Posterior vena cava (tissue), 2 donors: ENCODE measurements around the gene PTMA. TPM values are rescaled to one million over a fixed set of nuclear protein-coding genes. Genes with fewer than 3 reads are reported as not detected.

Experiments
- DNase-seq: peaks from one replicate; pipeline ENCODE4 v3.0.0-alpha.2; 2020; ENCODE audit warnings: low spot score
- intact Hi-C, 2 donors: fragments of 100-400 bp; cut with DNase I; formaldehyde crosslinking; loops; one replicate each; pipeline versions ENCODE4 v1.14.1 to v1.14.2; 2022 to 2023
- total RNA-seq, 2 donors: library from RNA; stranded (reverse); fragmentation: NEBNext Ultra II Directional; extraction: Animal tissue kit (Norgen Biotek cat#: 25700); gene quantifications; one replicate each; pipeline ENCODE4 v1.2.1, GENCODE V29; 2021
- donor health status: DM: yes; HTN: yes; CAD: no.
- donor health status: DM: yes; HTN: yes; CAD: no.

PTMA gene
- total RNA-seq, 2 donors from 2014 or later: 772 to 863 TPM

DNA sequence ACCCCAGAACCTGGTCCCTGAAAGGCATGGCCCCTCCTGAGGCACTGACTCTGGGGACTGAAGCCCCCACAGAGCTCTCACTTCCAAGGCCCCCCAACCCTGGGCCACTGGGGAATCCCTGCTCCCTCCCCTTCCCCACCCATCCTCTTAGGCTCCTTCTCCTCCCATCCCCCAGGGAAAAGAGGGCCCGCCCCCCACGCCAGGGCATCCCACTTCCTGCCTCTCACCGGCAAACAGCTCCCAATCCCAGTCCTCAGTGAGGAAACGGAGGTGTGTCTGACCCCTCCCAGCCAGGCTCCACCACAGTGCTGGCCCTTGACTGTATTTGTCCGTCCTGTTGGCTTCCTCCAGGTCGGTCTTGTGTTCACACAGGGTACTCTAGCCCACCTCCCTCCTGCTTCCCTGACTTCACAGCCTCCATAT, 35.0 kb upstream of the PTMA start:
- intact Hi-C loops: no loop called here
- DNase-seq: no peak

DNA sequence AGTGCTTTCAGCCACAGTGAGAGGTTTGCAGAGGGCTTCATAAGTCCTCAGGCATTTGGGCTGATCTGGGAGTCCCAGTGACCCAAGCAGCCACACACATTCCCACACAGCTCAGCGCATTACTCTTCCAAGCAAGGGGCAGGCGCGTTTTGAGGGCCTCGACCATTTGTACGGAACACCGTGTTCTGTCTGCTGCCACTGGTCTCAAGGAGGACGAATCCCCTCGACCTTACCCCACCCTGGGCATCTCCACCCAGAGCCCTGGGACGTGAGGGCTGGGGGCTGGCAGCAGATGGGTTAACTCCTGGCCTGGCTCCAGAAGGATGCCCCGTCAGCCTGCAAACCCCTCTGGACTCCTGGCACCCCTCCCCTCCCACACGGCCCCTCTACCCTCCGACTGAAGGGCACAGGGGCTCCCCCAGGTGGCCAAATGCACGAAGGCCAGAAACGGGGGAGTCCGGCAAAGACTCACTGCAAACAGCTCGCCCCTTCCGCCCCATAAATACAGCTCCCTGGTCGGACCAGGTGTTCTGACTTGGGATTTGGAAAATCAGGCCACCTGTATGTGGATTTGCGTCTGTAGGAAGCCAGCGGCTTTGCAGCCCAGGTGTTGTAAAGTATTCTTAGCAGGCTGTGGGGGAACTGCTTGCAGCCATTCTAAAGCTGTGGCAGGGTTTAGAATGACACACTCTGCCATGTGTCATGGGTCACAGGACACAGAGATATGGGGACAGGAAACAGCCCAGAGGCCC, 33.6 kb upstream of the PTMA start:
- peak; percentile 91 for DNase-seq
- intact Hi-C loops: loop anchor here in 1 of 2 donors (2.0 kb wide), 1 partner anchor 62 kb away; no protein-coding TSS in a partner anchor

DNA sequence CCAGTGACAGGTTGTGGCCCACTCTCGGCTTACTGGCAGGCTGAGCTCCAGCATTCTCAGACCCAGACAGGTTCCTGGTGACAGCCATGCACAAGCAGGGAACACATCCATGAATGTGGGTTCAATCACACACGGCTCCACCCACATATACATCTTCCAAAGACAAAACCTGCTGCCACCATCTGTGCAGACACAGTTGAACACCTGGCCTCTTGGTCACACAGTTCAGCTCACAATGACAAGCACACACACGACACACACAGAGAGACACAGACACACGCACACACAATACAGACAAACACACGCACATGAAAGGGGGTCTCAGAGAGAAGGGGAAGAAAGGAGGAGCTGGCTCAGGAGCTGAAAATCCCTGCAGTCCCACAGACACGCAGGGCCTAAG, 32.1 kb upstream of the PTMA start:
- DNase-seq: no peak
- intact Hi-C loops: loop anchor here (2.0 kb wide), 2 partner anchors 41 to 59 kb away; no protein-coding TSS in a partner anchor

DNA sequence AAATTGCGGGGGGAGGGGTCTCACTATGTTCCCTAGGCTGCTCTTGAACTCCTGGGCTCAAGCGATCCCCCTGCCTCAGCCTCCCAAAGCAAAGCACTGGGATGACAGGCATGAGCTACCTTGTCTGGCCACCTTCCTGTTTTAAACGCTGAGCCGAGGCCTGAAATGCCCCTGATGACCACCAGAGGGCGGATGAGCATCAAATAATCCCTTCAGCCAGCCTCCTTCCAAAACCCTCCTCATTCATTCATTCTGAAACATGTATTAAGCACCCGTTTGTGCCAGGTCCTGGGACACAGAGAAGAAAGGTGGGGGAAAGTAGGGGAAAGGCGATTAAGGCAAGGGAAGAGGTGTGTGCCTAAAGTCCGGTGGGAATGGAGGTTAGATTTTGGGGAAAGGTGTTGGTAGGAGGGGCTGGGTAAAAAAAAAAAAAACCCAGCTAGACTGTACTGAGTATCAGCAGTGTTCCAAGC, 30.7 kb upstream of the PTMA start:
- intact Hi-C loops: loop anchor here (1.0 to 2.0 kb wide), 4 partner anchors 34 to 61 kb away; no protein-coding TSS in a partner anchor
- peak; percentile 94 for DNase-seq

DNA sequence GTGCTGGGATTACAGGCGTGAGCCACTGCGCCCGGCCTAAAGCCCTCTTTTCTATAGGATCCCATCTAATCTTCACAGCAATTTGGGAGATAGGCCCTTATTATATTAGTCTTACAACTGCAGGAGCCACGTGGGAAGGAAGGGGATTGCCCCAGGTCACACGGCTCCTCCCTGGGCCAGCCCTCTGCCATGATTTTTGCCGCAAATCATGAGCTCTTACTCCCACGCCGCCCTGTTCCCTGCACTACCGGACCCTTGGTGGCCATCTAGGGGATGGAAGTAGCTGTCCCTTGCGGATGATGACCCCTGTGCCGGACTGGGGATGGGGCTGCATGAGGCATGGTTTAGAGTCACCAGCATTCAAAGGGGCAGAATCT, 28.4 kb upstream of the PTMA start:
- DNase-seq: no peak
- intact Hi-C loops: loop anchor here in 1 of 2 donors (2.0 kb wide), 1 partner anchor 35 kb away; no protein-coding TSS in a partner anchor

DNA sequence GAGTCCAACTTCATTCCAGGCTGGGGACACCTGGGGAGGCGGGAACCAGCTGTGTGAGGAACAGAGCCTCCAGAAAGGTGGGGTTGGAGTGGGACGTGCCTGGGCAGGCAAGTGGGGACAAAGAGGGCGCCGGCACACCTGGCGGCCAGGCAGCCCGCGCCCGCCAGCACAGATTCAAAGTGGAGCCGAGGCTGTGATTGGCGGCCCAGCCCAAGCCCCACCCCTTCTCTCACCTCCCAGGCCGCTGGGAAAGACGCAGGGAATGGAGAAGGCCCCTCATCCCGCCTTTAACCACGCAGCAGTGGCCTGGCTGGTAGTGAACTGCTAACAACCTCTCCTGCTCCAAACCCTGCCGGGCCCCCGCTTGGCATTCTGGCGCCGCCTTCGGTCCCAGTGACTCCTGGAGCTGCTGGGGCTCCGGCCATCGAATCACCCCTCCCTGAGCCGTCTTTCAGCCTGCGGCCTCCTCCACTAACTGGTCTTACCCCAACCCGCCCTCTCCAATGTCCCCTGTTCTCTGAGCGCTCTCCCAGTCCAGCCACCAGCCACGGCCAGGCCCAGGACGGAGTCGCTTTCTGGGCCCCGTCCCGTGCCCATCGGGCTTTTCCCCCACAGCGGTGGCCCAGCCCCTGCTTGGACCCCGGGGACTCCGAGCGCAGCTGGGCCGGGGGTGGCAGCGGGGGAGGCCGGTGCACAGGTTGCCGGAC, 27.9 kb upstream of the PTMA start:
- DNase-seq: no peak
- intact Hi-C loops: no loop called here

DNA sequence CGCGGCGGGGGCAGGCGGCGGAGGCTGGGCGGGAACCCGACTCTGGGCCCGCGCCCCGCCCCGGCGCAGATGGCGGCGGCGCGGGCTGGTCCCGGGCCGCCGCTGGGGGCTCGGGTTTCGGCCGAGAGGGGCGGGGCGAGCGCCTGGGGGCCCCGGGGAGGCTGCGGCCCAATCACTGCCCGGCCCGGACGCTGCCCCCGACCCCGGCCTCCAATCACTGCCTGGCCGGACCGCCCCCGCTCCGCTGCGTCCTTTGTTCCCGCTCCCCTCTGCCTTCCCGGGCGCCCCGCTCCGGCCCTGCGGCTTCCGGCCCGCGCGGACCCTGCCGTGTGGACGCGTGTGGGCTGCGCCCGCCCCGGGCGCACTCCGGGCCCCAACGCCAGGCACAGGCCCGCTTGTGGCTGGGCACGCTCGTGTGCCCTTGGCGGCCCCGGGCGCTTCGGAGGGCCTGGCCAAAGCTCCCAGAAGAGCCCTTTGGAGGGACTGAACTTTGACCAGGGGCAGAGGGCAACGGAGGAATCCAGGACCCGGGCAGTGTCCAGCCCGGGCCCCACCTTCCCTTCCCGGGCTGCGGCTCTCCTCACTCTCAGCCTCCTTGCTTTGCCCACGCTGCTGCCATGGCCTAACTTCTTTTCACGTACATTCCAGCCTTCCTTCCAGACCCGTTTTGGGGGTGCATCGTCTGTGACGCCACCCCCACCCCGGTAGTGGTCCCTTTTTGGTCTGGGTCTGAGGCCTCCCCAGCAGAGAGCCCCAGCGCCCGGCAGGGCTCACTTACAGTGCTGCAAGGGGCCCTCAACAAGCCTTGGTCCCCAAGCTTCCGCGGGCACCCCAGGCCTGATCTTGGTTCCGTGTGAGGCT, 27.1 kb upstream of the PTMA start:
- intact Hi-C loops: no loop called here
- peak; percentile 93 for DNase-seq

DNA sequence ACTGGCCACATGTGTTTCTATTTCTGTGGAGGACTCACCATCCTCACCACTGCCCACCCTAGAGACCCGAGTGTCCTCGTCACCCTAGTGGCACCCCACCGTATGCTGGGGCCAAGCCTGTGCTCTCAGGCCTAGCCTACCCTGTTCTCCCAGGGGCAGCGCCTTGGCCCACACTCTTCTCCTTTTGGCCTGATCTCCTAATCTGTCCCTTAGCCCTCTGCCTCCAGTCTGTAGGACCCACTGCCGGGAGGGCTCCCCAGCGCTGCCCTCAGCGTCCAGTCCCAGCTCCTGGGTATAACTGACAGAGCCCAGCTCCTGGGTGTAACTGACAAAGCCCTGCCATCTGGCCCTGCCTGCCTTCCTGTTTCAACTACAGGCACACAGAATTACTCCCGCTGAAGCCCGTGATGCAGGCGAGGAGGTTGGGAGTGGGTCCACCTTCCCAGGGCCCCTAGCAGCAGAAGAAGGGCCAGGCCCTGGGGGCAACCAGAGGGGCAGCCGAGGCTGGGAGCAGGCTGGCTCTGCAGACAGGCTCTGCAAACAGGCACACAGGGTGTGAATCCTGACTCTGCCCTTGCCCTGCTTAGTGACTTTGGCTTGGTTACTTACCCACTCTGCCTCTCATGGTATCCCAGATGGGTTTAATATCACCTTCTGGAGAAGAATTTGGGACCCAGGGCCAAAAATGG, 25.6 kb upstream of the PTMA start:
- intact Hi-C loops: no loop called here
- no peak for DNase-seq

DNA sequence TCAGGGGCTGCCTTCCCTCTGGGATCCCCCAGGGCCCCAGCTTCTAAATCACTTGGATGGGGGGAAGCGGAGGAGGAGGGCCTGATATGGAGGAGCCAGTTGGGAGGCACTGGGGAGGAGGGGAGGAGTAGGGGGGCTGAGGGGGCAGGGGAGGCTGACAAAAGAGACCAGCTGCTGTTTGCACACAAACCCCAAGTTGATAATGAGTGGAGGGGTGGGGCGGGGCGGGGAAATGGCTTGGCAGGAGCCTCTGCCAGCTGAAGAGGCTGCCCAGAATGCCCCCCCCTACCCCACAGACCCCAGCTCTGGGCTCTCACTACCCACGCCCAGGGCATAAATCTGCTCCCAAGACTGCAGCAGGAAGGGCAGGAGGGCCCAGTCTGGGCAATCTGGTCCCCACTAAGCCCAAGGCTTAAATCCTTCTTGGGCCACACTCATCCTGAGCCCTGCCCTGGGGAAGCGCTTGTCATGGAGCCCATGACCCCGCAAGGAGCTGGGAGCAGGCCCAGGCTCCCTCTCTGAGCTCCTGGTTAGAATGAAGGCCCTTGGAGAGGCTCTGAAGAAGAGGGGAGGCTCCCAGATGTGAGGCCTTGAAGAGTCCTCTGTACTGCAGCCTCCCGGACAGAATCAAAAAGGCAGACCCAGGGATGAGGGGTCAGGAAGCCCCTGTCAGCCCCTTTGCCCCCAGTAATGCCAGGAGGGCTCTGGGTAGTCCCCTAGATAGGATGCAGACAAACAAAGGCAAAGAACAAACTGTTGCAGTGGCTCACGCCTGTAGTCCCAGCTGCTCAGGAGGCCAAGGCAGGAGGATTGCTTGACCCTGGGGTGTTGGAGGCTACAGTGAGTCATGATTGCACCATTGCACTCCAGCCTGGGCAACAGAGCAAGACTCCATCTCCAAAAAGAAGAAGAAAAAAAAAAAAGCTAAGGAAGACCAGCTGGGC, 24.8 kb upstream of the PTMA start:
- no peak for DNase-seq
- intact Hi-C loops: no loop called here

DNA sequence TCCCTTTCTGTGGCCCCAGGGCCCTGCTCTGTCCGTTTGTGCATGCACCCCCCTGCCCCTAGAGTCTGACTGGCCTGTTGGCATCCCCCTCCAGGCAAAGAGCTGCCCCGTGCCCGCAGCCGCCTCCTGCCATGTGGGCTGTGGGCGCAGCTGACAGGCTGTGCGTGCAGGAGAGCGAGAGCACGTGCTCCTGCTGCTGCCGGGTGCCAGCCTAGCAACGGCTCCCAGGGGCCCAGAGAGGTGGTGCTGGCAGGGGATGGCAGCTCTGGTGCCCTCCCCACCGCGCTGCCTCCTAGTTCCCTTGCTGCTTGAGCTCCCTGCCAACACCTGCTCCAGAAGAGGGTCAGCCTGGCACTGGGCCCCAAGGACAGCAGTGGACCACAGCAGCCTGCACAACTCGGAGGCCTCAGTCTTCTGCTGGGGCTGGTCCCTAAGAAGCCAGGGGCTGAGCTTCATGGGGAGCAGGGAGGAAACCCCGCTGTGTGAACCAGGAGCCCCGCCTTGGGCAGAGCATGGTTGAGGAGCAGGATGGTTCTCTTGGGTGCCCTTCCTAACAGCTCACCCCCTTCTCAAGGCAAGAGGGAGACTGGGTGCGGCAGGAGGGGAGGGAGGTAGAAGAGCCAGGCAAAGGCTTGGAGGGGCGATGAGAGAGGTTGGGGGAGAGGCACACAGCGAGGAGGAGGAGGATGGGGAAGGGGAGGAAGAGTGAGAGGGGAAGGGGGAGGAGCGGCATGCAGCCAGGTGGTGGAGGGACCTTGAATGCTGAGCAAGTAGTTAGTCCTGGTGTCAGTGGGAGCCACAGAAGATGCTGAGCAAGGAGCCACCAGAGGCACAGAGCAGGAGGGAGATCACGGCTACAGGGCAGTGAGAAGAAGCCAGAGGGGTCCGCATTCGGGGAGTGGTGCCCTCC, 23.8 kb upstream of the PTMA start:
- intact Hi-C loops: no loop called here

DNA sequence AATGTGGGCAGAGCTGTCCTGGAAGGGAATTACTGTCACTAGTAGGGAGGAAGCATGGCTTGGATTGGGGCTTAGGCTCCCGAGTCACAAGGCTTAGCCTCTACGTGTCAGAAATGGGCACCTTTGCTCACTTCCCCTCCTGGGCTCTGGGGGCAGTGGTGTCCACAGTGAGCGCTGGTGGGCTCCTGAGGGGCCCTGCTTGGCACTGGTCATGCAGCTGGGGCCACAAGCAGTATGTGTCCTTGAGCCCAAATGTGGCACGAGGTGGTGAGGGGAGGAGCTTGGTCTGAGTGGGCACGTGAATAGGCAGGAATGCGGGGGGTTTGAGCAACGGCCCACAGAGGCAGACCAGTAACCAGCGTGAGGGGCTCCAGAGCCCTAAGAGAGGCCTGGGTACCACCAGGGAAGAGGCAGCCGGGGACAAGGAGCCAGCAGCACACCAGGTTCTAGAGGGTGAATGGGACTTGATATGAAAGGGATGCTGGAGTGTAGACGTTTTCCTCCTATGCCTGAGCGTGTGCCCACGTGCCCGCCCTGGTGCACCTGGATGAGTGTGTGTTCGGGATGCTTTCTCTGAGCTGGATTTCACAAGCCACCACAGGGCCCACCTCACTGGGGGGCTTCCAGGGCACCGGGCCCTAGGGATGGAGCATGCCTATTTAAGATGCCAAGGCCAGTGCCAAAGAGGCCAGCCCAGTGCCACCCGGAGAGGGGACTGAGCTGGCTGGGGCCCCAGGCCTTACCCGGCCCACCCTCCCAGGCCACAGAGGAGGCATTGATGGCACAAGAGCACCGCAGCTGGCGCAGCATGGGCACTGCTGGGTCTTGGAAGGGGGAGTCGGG, 22.8 kb upstream of the PTMA start:
- intact Hi-C loops: no loop called here
- no peak for DNase-seq

More for the DNA sequence above, 23.8 kb upstream of the PTMA start:
- no peak for DNase-seq

DNA sequence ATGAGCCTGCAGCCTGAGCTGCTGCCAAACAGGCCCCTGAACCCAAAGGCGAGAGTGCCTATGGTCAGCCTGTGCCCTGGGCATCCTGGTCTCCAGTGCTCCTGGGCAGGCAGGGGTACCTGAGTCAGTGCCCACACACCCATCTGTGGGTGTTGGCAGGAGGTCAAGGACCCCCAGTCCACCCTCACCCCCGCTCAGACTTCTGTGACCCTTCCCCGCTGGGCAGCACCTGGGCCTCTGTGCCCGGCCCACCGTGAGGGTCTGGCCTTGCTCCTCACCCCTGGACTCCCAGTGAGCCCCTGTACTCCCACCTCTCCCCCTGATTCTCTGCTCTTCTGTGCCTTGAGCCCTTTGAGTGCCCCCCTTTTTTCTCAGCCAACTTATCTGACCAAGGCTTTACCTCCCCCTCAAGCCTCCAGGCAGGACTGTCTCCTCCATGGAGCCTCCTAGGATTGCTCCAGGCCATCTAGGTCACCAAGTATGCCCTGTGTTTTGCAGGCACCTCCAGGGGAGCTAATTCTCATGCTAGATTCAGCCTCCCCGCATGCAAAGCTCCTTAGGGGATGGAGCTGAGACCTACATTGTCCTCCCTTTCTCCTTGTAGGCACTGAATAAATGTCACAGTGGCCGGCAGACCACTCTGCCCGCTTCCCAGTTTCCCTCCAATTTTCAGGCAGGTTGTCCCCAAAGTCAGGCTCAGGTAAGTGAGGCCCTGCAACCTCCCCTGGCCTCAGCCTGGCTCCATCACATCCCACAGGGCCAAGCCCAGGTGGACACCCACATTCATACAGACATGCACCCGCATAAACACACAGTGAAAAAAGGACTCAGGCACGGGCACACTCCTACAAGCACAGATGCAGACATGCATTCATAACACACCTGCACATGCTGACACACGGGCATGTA, 21.9 kb upstream of the PTMA start:
- intact Hi-C loops: no loop called here
- DNase-seq: no peak

DNA sequence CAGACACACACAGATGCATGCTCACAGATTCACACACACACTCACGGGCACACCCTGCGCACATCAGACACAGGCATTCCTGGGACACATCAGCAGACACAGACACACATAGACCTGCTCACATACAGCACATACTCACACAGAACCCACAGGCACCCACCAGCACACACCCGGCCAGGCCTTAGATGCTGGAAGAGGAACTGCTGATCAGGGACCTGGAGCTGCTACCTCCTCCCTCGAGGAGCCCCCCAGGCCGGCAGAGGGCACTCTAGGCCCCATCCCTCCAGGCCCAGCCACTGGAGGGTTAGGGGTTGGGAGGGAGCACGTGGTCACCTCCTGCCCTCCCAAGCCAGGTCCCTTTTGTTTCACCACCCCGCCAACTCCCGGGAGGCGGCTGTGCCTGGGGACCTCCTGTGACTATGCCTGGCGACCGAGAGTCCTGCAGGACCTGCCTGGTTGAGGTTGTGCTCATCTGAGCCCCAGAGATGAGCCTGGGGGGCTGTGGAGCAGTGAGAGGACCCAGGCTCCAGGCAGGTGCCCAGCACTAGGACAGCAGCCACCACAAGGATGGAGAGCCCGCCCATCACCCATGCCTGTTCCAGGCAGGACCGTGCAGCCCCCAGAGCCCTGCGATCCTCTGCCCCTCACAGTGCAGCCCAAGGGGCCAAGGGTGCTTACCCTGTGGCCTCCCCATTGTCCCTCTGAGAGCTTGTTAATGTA, 21.0 kb upstream of the PTMA start:
- DNase-seq: peak; percentile 86
- intact Hi-C loops: no loop called here

DNA sequence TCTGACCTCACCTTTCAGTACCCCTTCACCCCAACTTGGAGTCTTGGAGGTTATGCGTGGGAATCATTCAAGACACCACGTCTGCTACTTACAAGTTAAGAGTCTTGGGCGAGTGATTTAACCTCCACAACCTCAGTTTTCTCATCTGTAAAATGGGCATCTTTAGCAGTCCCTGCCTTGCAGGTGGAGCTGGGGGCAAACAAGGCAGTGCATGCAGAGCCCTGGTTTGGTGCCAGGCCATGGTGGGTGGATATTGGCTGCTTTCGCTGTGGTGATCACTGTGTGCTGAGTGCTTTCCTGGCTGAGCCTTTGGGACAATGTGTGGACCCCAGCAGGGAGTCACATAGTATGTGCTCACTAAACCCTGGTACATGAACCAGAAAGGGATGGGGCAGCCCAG, 20.4 kb upstream of the PTMA start:
- intact Hi-C loops: no loop called here
- DNase-seq: no peak

DNA sequence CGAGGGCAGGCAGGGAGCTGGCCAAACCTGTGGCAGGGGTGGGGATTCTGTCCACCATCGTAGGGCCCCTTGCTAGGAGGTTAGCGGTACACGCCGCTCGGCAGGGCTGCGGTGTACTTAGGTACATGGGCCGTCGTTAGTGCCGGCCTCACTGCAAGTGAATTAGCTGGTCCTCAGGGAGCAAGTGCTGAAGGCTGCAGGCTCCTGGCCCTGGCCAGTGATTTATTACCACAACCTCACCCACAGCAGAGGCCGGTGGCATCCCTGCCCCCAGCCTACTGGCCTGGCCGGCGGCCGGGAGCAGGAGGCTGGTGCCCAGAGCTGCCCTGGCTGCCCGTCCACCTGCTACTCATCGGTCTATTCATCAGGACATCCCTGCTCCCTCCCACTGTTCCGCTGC, 19.6 kb upstream of the PTMA start:
- no peak for DNase-seq
- intact Hi-C loops: no loop called here
